GM18520 (cell line): ENCODE data around the gene RPS6KL1.

Source experiments
- ATAC-seq: cut with Tn5 transposase; IDR thresholded peaks from one replicate; pipeline ENCODE4 v1.9.1; 2021; ENCODE audit not compliant: unreplicated experiment

Gene RPS6KL1

DNA sequence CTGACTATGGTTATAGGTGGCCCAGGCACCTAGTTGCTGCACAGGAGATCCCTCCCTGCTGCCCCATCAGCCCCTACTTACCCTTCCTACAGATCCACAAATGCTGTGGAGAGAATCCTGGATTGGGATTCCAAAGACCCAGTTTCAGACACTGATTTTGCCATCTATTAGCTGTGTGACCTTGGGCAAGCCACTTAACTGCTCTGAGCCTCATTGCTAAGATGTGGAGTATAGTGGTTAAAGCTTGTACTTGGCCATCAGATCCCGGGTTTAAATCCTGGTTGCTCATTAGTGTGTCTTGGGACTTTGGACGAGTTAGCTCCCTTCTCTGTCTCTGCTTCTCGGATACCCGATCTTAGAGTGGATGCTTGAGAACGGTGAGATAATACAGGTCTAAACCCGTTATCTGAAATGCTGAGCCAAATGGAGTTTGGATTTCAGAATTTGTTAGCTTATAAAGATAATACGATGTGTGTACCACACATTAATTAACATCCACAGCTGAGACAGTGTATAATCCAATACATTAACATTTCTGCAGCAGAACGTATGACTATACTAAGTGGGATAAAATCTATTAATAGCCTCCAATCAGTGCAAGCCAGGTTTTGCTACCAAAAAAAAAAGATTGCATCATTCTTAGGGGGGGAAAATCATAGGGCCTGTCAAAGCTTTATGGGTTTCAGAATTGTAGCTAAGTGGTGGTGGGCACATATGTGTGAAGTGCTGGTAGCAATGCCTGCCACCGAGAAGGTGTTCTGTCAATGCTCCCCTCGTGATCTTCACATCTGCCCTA is 63.1 kb downstream of the RPS6KL1 start:
- ATAC-seq, result no peak

DNA sequence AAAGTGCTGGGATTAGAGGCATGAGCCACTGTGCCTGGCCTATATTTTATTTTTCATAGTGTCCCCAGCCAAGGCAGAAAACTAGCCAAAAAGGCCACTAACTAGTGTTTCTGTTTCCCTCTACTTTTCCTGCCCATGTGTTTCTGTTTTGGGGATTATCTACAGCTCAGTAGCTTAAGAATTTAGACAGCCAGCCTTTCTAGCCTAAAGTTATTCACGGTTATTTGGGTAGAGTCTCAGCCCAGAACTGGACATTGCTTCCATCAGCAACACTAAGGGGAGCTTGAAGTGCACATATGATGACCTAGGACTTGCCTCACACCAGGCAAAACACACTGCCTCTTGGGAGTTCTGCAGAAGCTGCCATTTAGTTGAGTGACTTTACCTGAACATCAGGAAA is 65.0 kb downstream of the RPS6KL1 start:
- no peak for ATAC-seq

DNA sequence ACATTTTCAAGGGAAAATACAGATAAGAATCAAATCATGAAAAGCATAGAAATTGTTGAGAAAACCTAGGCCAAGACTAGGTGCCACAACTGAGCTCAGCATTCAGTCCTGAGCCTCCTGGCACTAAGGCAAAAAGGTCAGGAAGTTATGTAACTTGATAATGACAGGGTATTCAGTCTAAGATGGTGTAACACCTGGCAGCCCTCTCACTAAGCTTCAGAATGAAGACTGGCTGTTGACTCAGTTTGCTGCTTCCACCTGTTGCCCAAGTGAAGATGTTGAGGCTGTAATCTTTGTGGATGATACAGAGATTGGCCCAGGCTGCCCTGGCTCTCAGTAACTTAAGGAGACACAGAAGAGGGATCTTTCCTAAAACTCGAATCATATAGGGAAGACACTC is 66.7 kb downstream of the RPS6KL1 start:
- ATAC-seq, result no peak

DNA sequence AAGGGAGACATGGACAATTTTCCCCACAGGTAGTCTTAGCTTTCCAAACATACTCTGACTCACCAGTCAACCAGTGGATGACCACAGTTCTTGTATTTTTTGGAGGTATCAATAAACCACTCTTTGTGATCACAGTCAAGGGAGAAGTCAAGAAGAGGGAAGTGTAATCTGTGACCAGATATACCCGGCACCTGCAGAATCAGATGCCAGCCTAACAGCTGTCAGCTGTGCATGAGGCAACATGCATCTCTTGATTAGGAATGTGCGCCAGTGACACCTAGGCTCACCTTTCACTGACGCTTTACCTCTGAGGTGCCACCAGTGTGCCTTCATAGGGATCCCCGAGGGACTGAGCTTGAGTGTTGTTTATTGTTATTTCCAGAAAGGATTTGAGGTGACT is 67.1 kb downstream of the RPS6KL1 start:
- no peak for ATAC-seq

DNA sequence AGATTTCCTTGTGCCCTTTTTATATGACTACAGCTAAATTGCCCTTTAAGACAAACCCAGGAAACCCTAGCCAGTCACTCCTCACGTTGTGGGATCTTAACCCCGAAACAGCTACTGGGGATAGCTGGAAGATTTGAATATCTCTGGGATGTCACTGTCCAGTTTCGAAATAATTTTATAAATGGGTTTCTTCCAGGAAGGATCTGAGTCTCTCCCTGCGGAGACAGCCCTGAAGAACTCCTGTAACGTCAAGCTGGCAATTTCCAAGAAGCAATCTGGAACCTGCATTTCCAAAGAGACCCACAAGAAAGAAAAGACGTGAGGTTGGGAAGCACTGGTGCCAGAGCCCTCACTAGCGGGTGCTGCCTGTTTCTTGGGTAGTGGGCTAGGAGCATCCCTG is 68.0 kb downstream of the RPS6KL1 start:
- ATAC-seq, result no peak
